Fibroblast of the aortic adventitia (primary cell): ENCODE results near the gene SLC4A4. TPM values are rescaled to one million over a fixed set of nuclear protein-coding genes. Genes with fewer than 3 reads are reported as not detected.

Source experiments
- DNase-seq: peaks from one replicate; pipeline ENCODE4 v3.0.0-alpha.2; 2010; ENCODE audit warnings: low read depth
- H3K4me3 ChIP-seq: 2 replicates; pipeline ENCODE4 v1.5.1; 2011; ENCODE audit warnings: low read depth, mild to moderate bottlenecking, control low read depth, low read length, moderate library complexity
- CTCF ChIP-seq: IDR thresholded peaks from 2 replicates; pipeline ENCODE4 v1.5.1; 2011; ENCODE audit warnings: mild to moderate bottlenecking, low read length, control low read depth, inconsistent platforms; ENCODE audit not compliant: insufficient read depth
- total RNA-seq: library from RNA; depleted of rRNA; stranded (reverse); fragments of >200 nt; gene quantifications from 2 replicates; pipeline ENCODE4 v1.2.3, GENCODE V29; 2012; ENCODE audit warnings: low replicate concordance

Gene SLC4A4
- total RNA-seq, 1 donor = 2.1 TPM

GRCh38 chr4:71593311-71593710 is 254.5 kb downstream of the SLC4A4 start:
- TF ChIP-seq CTCF = no peak
- H3K4me3 ChIP-seq = no peak overlapping the region
- peak; percentile 52 for DNase-seq

- peak; percentile 14 for DNase-seq
- H3K4me3 ChIP-seq = no peak overlapping the region
Observed at GRCh38 chr4:71595576-71596108, 256.8 kb downstream of the SLC4A4 start.

GRCh38 chr4:71599578-71599977 is 260.8 kb downstream of the SLC4A4 start:
- H3K4me3 ChIP-seq = no peak overlapping the region
- DNase-seq = no peak
- no peak for TF ChIP-seq CTCF

More at GRCh38 chr4:71595576-71596108, 256.8 kb downstream of the SLC4A4 start:
- TF ChIP-seq CTCF = no peak

GRCh38 chr4:71602289-71602900 is 263.6 kb downstream of the SLC4A4 start:
- no peak overlapping the region for H3K4me3 ChIP-seq
- no peak for TF ChIP-seq CTCF
- no peak for DNase-seq

GRCh38 chr4:71604785-71605184 is 266.0 kb downstream of the SLC4A4 start:
- TF ChIP-seq CTCF = no peak

GRCh38 chr4:71607109-71607508 is 268.3 kb downstream of the SLC4A4 start:
- TF ChIP-seq CTCF = no peak
- DNase-seq = no peak
- H3K4me3 ChIP-seq = no peak overlapping the region

More at GRCh38 chr4:71604785-71605184, 266.0 kb downstream of the SLC4A4 start:
- no peak for DNase-seq
- no peak overlapping the region for H3K4me3 ChIP-seq
